ENCODE data around the gene NUDCD3.

The NUDCD3 gene

GRCh38 chr7:44486001-44486400 lies 4.5 kb downstream of the NUDCD3 start:
- Histone ChIP-seq H3K79me2 (ENCODE audit: control insufficient read depth, low read length) (peaks cover 94% of the 10 kb centered on the region), H3K27ac (ENCODE audit: low read depth, low read length) (no peak overlapping the region), H3K9me2 (replicated peaks; ENCODE audit: control insufficient read depth, low read length) (no peaks in the 10 kb centered on the region), H4K20me1 (ENCODE audit: control insufficient read depth, insufficient read depth, low read depth, low read length) (peaks cover 15% of the 10 kb centered on the region; the same call in 1 of the 2 replicates), H3K4me1 (ENCODE audit: control insufficient read depth, low read length) (peaks cover 48% of the 10 kb centered on the region), H3K36me3 (ENCODE audit: control insufficient read depth, low read length) (peaks cover 82% of the 10 kb centered on the region), H3K4me2 (ENCODE audit: low read length) (no peak overlapping the region), H3F3A (ENCODE audit: control insufficient read depth, insufficient read depth) (no peaks in the 10 kb centered on the region), H3K27me3 (ENCODE audit: control insufficient read depth, low read length) (no peaks in the 10 kb centered on the region), H3K9me3 (ENCODE audit: control insufficient read depth, insufficient read depth, low read length) (peaks cover 9% of the 10 kb centered on the region; the same call in 1 of the 2 replicates), H3K4me3 (ENCODE audit: low read length) (no peak overlapping the region)
- no peak for TF ChIP-seq CTCF (IDR thresholded peaks at IDR 0.05; ENCODE audit: low read depth, low read length, poor library complexity, severe bottlenecking)
- no peak for TF ChIP-seq EZH2phosphoT487 (IDR thresholded peaks at IDR 0.05; ENCODE audit: borderline replicate concordance, low read length)

GRCh38 chr7:44484482-44485313 lies 5.8 kb downstream of the NUDCD3 start:
- Histone ChIP-seq H4K20me1 (ENCODE audit: control insufficient read depth, insufficient read depth, low read depth, low read length) (peaks cover 15% of the 10 kb centered on the region; the same call in 1 of the 2 replicates), H3K4me1 (ENCODE audit: control insufficient read depth, low read length) (peaks cover 46% of the 10 kb centered on the region), H3K9me2 (replicated peaks; ENCODE audit: control insufficient read depth, low read length) (no peaks in the 10 kb centered on the region), H3K27me3 (ENCODE audit: control insufficient read depth, low read length) (no peaks in the 10 kb centered on the region), H3K9me3 (ENCODE audit: control insufficient read depth, insufficient read depth, low read length) (peaks cover 9% of the 10 kb centered on the region; the same call in 1 of the 2 replicates), H3K27ac (ENCODE audit: low read depth, low read length) (no peak overlapping the region), H3K4me2 (ENCODE audit: low read length) (no peak overlapping the region), H3K4me3 (ENCODE audit: low read length) (no peak overlapping the region), H3F3A (ENCODE audit: control insufficient read depth, insufficient read depth) (peaks cover 7% of the 10 kb centered on the region; the same call in 1 of the 2 replicates), H3K36me3 (ENCODE audit: control insufficient read depth, low read length) (peaks cover 87% of the 10 kb centered on the region), H3K79me2 (ENCODE audit: control insufficient read depth, low read length) (peaks cover 89% of the 10 kb centered on the region)
- TF ChIP-seq EZH2phosphoT487 (IDR thresholded peaks at IDR 0.05; ENCODE audit: borderline replicate concordance, low read length) (no peak), CTCF (IDR thresholded peaks at IDR 0.05; ENCODE audit: low read depth, low read length, poor library complexity, severe bottlenecking) (no peak)

- H3K4me3 ChIP-seq (ENCODE audit: low read length) = no peak overlapping the region
- TF ChIP-seq EZH2phosphoT487 (IDR thresholded peaks at IDR 0.05; ENCODE audit: borderline replicate concordance, low read length) (no peak), CTCF (IDR thresholded peaks at IDR 0.05; ENCODE audit: low read depth, low read length, poor library complexity, severe bottlenecking) (no peak)
- H3K9me2 ChIP-seq (replicated peaks; ENCODE audit: control insufficient read depth, low read length) = no peaks in the 10 kb centered on the region
- 0 out of 2 replicates have a peak, but pooled peaks cover 7% of the 10 kb centered on the region for H4K20me1 ChIP-seq (ENCODE audit: control insufficient read depth, insufficient read depth, low read depth, low read length)
- no peaks in the 10 kb centered on the region for H3K27me3 ChIP-seq (ENCODE audit: control insufficient read depth, low read length)
- H3K79me2 ChIP-seq (ENCODE audit: control insufficient read depth, low read length) = peaks cover 72% of the 10 kb centered on the region
- peaks cover 9% of the 10 kb centered on the region; the same call in 1 of the 2 replicates for H3K9me3 ChIP-seq (ENCODE audit: control insufficient read depth, insufficient read depth, low read length)
- no peak overlapping the region for H3K27ac ChIP-seq (ENCODE audit: low read depth, low read length)
- H3K36me3 ChIP-seq (ENCODE audit: control insufficient read depth, low read length) = peaks cover 92% of the 10 kb centered on the region
- H3K4me1 ChIP-seq (ENCODE audit: control insufficient read depth, low read length) = peaks cover 29% of the 10 kb centered on the region
- peaks cover 16% of the 10 kb centered on the region; the same call in 1 of the 2 replicates for H3F3A ChIP-seq (ENCODE audit: control insufficient read depth, insufficient read depth)
- H3K4me2 ChIP-seq (ENCODE audit: low read length) = no peak overlapping the region
Observed at GRCh38 chr7:44482502-44483485, 7.7 kb downstream of the NUDCD3 start.
